Smooth muscle cell of the brain vasculature (primary cell): ENCODE measurements around the gene ENDOU.

Experiments used
- DNase-seq: peaks from one replicate; pipeline ENCODE4 v3.0.0-alpha.2; 2012; ENCODE audit warnings: low read depth, low spot score

ENDOU gene

GRCh38 chr12:47725091-47725772 lies at the start of gene ENDOU:
TSS of gene ENDOU (minus strand) at chr12:47725490. CDS start at chr12:47725413, 77 bp downstream.
- DNase-seq: no peak

GRCh38 chr12:47774663-47775062 lies 49.4 kb upstream of the ENDOU start:
- no peak for DNase-seq

- DNase-seq: no peak
These were observed 48.7 kb upstream of the ENDOU start for GRCh38 chr12:47773858-47774580.

- DNase-seq: no peak
These were observed 48.0 kb upstream of the ENDOU start, which contains the start of gene SLC48A1 for GRCh38 chr12:47773062-47773857. TSS of gene SLC48A1 (plus strand) at chr12:47773238. CDS start at chr12:47773305, 67 bp downstream.

- DNase-seq: no peak
These were observed 47.4 kb upstream of the ENDOU start for GRCh38 chr12:47772738-47773061.

- DNase-seq: no peak
These were observed 46.9 kb upstream of the ENDOU start for GRCh38 chr12:47772094-47772660.

GRCh38 chr12:47771304-47771703 lies 46.0 kb upstream of the ENDOU start:
- no peak for DNase-seq

GRCh38 chr12:47770086-47770726 lies 44.9 kb upstream of the ENDOU start:
- DNase-seq: no peak

GRCh38 chr12:47769234-47770085 lies 44.2 kb upstream of the ENDOU start:
- no peak for DNase-seq

GRCh38 chr12:47768323-47768811 lies 43.1 kb upstream of the ENDOU start:
- DNase-seq: no peak

GRCh38 chr12:47767216-47767724 lies 42.0 kb upstream of the ENDOU start:
- no peak for DNase-seq

- DNase-seq: no peak
These were observed 41.4 kb upstream of the ENDOU start for GRCh38 chr12:47766502-47767215.

GRCh38 chr12:47763481-47764346 lies 38.4 kb upstream of the ENDOU start:
- no peak for DNase-seq

- no peak for DNase-seq
These were observed 37.7 kb upstream of the ENDOU start for GRCh38 chr12:47762850-47763465.

GRCh38 chr12:47758834-47759690 lies 33.8 kb upstream of the ENDOU start, which contains the start of gene RAPGEF3:
TSS of gene RAPGEF3 (minus strand) at chr12:47758880. CDS start at chr12:47758556, 324 bp downstream.
- no peak for DNase-seq

- DNase-seq: no peak
These were observed 33.2 kb upstream of the ENDOU start for GRCh38 chr12:47758584-47758833.

- no peak for DNase-seq
These were observed 32.7 kb upstream of the ENDOU start for GRCh38 chr12:47757840-47758583.
